HG03442 (cell line): ENCODE measurements around the gene ILRUN.
"Not testable (repeated sequence)": the region's sequence is repeated elsewhere in the genome, so short reads cannot be mapped to it uniquely, and the experiment has no call there.

Source experiments
- ATAC-seq: cut with Tn5 transposase; IDR thresholded peaks from one replicate; pipeline ENCODE4 v1.9.1; 2021; ENCODE audit warnings: mild to moderate bottlenecking, moderate library complexity; ENCODE audit not compliant: unreplicated experiment

ILRUN gene

DNA sequence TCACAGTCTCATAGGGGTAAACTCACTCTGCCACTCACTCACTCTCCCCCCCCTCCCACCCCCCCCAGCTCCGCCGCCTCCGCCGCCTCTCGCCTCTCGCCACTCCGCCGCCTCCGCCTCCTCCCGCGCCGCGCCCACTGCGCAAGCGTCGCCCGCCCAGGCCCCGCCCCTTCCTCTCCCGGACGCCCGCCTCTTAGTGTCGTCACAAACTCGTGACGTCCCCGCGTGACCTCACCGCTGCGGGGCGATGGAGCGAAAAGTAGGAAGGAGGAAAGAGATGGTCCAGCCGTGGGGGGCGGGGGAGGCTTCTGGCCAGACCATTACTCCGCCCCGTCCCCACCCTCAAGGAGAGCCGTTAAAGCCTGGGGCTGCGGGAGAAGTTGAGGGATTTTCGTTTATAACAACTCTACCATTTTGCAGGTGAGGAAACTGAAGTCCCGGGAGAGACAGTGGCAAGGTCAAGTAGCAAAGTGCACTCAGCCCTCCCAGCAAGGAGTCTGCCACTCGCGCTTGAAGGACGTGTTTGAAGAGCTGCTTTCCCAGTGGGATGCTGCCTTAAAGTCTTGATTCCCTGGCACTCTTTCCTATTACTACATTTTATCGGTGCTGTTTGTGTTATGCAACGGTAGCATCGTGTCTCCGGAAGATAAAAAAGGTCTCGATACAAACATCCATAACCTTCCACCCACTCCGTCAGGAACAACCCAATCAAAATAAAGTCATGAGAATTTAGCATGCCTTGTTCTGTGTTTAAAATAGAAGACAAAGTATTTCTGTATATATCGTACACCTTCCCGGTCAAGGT, at the start of gene ILRUN:
Gene ILRUN, minus strand, starts transcription at position 29 of the 805 bp plus-strand sequence. CDS start 164 bp downstream, outside the sequence.
- ATAC-seq = peak; percentile 71

DNA sequence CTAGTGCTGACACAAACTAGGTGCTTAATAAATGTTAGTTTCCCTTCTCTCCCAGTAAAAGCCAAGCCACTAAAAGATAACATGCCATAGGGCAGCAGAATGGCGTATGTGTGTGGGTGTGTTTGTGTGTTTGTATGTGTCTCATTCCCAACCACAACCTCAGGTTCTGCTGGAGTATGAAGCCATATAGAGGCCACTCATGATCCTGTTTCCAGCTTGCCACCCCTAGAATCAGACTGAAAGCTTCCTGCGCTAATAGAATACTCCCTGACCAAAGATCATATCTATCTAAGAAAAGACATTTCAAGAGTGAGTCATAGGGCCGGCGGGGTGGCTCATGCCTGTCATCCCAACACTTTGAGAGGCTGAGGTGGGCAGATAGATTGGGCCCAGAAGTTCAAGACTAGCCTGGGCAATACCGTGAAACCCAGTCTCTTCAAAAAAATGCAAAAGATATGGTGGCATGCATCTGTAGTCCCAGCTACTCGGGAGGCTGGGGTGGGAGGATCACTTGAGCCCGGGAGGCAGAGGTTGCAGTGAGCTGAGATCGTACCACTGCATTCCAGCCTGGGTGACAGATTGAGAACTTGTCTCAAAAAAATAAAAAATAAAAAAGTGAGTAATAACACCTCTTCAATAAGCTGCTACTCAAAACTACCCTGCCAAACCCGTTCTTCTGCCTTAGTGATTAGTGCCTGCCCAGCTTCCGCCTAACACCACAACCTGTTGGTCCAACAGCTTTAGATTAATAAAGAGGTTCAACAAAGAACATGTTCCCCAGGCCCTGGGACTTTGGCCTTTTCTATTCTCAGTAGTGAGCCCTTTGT, 48.9 kb upstream of the ILRUN start:
- ATAC-seq = no peak

DNA sequence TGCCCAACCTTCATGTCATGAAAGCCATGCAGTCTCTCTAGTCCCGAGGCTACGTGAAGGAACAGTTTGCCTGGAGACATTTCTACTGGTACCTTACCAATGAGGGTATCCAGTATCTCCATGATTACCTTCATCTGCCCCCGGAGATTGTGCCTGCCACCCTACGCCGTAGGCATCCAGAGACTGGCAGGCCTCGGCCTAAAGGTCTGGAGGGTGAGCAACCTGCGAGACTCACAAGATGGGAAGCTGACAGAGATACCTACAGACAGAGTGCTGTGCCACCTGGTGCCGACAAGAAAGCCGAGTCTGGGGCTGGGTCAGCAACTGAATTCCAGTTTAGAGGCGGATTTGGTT, 47.7 kb upstream of the ILRUN start:
- not testable (repeated sequence) for ATAC-seq

DNA sequence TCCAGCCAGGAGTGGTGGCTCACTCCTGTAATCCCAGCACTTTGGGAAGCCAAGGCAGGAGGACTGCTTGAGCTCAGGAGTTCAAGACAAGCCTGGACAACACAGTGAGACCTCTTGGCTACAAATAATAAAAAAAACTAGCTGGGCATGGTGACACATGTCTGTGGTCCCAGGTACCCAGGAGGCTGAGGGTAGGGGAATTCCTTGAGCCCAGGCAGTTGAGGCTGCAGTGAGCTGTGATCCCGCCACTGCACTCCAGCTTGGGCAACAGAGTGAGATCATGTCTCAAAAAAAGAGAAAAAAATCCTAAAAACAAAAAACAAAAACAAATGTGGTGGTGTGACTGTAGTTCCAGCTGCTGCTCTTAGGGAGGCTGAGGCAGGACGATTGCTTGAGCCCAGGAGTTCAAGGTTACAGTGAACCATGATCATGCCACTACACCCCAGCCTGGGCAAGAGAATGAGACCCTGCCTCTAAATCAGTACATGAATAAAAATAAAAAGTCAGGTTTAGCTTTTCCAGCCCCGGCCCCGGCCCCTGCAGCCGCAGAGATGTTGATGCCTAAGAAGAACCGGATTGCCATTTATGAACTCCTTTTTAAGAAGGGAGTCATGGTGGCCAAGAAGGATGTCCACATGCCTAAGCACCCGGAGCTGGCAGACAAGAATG, 47.2 kb upstream of the ILRUN start:
- no peak for ATAC-seq

DNA sequence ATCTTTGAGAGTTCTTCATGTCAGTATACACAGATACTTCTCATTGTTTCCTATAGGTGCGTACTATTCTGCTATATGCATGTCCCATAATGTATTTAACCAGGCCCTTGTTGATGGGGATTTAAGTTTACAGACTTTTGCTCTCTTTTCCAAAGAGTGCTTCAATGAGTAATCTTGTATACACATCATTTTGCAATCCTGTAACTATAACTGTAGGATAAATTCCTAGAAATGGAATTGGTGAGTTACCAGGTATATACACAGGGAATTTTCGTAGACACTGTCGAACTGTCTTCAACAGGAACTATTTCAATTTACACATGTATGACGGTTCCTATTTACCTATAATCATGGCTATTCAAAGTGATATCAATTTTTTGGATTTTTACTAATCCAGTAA, 45.5 kb upstream of the ILRUN start:
- no peak for ATAC-seq

DNA sequence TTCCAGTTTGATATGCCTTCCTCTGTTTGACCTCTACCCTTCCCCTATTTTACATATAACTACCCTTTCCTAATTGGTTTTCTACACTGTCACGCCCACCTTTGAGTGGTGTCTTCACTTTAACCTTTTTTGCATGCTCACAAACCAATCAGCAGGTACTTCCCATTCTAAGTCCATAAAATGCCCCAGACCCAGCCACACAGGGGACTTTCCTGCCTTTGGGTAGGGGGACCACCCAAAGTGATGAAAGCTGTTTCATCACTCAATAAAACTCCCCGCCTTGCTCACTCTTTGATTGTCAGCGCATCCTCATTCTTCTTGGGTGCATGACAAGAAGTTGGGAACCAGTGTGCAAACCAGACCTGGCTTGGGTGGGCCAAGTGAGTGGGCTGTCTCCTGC, 40.3 kb upstream of the ILRUN start:
- ATAC-seq = no peak

DNA sequence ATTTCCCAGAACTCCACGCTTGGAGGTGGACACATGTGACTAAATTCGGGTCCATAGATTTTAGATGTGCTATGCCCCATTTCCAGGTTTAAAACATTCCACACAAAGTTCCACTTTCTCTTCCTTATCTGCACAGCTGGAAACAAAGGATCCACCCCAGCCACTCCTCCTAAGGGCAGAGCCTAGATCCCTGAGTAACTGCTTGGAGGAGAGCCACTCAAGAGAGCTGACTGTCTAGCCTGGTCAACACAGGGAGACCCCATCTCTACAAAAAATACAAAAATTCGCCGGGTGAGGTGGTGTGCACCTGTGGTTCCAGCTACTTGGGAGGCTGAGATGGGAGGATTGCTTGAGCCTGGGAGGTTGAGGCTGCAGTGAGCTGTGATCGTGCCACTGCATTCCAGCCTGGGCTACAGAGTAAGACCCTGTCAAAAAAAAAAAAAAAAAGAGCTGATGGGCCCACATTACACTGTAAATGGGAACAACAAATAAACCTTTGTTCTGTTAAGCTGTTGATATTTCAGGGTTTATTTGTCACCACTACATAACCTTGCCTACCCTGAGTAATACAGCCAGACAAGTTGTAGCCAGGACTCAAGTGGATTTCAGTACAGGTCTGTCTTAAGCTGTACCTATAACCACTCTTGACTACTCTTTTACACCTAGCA, 35.0 kb upstream of the ILRUN start:
- ATAC-seq = no peak

DNA sequence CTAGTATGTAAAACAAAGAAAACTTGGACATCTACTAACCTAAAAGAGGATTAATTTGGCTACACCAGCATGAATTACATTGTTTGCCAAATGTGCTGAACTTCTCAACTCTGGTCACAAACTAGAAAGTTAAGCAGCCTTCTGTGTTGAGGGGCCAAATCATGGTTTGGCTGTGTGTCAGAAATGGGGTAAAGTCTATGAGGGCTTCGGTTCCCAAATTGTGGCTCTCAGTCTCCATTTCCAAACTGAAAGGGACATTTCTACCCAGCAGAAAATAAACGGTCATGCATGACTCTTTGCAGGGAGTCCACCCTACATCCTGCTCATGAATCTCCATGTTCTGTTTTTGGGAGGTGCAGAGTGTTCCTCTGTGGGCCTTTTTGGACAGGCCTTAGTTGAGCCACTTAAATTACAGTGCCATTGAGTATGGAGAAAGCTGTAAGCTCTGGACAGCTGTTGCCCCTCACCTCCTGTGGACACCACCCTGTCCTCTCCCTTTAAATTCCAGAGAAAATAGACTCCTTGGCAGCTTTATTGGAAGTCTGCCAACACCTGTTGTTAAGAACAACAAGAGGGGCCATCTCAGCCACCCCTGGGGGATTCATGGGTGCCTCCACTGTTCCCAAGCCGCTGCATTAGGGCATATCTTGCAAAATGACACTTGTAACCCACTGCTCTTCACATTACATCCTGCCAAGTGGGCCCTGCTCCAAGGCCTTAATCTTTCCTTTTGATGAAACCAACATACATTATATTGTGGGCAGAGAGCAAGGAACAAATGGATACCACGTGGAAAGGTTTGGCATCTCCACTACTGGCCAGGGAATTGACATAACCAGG, 33.3 kb upstream of the ILRUN start:
- ATAC-seq = no peak

DNA sequence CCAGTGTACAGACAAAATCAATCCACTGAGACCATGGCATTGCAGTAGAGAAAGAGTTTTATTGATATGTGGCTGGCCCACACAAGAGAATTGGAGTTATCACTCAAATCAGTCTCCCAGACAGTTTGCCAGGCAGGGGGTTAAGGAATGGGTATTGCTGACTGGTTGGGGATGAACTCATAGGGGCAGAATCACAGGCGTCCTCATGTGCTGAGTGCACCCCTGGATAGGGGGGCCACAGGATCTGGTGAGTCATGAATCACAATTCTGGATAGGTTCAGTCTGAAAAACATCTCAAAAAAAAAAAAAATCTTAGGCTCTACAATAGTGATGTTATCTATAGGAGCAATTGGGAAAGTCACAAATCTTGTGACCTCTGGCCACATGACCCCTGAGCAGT, 29.5 kb upstream of the ILRUN start:
- no peak for ATAC-seq

DNA sequence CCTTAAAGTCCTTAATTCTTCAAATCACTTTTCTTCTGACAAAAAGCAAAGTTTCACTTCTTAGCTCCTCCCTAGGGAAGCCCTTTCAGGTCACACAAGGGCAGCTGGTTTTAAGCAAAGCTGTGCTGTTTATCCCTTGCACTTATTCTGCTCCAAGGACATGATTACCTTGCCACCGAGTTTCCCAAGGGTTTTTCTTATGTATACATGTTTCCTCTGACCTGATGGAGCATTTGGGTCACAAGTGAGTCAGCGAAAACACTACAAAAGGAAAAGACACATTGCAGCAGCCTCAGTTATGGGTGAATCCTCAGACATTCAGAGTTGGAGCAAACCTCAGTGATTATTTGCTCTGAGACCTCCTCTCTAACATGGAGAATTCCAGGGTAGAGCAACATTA, 26.6 kb upstream of the ILRUN start:
- no peak for ATAC-seq

DNA sequence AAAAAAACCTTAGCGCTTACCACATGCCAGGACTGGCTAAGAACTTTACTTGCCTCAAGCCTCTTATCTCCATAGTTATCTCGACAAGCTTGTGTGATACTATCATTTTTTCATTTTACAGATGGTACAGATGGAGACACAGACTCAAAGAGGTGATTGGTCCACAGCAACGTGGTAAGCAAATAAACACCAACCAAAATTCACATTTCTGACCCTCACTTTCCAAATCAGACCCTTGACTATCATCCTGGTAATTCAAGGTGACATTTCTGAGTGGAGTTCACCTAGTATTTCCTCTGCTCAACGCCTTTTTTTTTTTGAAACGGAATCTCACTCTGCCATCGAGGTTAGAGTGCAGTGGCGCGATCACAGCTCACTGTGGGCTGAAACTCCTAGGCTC, 25.9 kb upstream of the ILRUN start:
- no peak for ATAC-seq

DNA sequence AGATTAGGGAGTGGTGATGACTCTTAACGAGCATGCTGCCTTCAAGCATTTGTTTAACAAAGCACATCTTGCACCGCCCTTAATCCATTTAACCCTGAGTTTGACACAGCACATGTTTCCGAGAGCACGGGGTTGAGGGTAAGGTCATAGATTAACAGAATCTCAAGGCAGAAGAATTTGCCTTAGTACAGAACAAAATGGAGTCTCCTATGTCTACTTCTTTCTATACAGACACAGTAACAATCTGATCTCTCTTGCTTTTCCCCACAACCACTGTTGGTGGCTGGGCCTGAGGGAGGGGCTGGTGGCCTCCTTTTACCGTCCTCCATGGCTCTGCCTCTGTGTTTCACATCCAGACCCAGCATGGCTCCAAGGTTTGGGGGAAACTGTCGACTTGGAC, 23.6 kb upstream of the ILRUN start:
- not testable (repeated sequence) for ATAC-seq

DNA sequence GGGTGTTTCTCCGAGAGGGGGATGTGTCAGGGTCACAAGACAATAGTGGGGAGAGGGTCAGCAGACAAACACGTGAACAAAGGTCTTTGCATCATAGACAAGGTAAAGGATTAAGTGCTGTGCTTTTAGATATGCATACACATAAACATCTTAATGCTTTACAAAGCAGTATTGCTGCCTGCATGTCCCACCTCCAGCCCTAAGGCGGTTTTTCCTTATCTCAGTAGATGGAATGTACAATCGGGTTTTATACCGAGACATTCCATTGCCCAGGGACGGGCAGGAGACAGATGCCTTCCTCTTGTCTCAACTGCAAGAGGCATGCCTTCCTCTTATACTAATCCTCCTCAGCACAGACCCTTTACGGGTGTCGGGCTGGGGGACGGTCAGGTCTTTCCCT, 23.1 kb upstream of the ILRUN start:
- ATAC-seq = not testable (repeated sequence)

DNA sequence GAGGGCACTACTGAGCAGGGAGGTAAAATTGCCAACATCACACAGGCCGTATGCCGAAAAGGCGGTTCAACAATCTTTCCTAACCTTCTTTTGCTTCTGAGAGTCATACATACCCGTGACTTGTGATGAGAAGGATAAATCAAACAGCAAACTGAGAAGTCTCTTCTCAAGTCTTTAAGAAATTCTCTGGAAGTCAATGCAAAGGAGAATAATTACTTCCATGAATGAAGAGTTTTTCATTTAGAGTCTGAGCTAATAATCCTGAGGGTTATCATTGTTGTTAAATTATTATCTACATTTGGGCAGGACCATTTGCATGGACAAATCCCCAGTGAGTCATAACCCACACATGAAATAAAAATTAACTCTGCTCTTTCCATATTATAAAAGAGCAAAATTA, 22.4 kb upstream of the ILRUN start:
- no peak for ATAC-seq

DNA sequence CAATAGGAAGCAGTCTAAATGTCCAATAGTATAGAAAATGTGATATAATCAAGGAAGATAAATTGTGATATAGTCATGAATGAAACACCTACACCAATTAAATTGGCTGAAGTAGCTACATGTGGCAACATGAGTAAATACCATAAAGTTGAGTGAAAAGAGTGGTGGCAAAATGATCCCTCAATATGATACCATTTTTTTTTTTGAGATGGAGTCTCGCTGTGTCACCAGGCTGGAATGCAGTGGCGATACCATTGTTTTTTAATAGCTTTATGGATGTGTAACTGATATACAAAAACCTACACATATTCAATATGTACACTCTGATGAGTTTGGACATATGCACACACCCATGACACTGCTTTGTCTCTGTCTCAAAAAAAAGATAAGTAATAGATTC, 20.9 kb upstream of the ILRUN start:
- ATAC-seq = no peak

DNA sequence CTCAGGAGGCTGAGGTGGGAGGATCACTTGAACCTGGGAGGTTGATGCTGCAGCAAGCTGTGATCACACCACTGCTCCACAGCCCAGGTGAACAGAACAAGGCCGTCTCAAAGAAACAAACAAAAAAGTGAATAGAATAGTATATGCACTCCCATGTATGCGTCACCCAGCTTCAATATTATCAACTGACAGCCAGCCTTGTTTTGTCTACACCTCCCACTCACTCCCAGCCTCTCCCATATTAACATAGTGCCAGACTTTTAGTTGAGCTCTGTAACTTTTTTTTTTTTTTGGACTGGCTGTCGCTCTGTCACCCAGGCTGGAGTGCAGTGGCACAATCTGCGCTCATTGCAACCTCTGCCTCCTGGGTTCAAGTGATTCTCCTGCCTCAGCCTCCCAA, 18.1 kb upstream of the ILRUN start:
- no peak for ATAC-seq

DNA sequence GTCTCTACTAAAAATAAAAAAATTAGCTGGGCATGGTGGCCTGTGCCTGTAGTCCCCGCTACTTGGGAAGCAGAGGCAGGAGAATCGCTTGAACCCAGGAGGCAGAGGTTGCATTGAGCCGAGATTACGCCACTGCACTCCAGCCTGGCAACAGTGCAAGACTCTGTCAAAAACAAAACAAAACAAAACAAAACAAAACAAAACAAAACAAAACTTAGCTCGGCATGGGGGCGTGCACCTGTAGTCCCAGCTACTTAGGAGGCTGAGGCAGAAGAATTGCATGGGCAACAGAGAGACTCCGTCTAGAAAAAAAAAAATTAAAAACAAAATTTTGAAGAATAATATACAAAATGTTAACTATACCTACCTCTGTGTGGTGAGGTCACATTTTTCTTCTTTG, 16.3 kb upstream of the ILRUN start:
- not testable (repeated sequence) for ATAC-seq

DNA sequence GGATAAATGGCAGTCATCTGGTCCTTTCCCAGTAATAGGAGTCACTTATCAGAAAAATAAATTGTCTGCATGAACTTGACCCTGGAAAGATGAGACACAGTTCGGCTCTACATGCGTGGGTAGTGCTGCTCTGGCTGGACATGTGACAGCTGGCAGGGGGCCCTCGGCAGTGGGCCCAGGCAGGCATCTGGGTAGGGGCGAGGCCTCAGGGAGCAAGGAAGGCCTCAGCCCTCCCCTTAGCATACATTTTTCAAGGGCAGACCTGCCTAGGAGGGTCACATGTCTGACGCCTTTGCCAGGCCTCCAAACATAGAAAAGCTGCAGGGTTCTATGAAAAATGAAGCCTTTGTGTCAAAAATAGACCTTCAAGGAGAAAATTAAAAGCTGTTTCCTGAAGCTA, 12.8 kb upstream of the ILRUN start:
- ATAC-seq = no peak

DNA sequence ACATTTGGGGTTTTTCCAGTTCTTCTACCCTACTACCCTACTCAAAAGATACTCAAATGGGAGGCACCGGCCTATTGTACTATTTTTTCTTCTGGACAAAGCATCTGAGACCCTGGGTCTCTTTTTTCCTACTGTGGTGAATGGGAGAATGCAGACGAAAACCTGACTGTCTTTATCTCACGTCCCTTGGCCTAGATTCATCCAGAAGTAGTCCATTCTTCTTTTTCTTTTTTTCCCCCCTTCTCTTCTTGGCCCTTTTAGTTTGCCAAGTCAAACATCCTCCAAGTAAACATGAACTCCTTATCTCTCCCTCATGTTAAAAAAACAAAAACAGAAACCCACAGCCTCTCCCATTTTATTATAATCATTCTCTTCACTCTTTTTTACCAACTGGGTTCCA, 8.7 kb upstream of the ILRUN start:
- no peak for ATAC-seq

DNA sequence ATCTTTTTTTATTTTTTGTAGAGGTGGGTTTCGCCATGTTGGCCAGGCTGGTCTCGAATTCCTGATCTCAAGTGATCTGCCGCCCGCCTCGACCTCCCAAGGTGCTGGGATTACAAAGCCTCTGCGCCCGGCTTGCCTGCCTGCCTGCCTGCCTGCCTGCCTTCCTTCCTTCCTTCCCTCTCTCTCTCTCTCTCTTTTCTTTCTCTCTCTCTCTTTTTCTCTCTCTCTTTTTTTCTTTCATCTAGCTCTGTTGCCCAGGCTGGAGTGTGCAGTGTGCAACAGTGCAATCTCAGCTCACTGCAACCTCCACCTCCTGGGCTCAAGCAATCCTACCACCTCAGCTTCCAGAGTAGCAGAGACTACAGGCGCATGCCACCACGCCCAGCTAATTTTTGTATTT, 4.6 kb upstream of the ILRUN start:
- ATAC-seq = no peak
